Vagina (tissue), 2 donors: ENCODE data around the gene NSUN2. TPM values are rescaled to one million over a fixed set of nuclear protein-coding genes. Genes with fewer than 3 reads are reported as not detected.

ENCODE experiments used
- DNase-seq, 2 donors: peaks; one replicate each; pipeline ENCODE4 v3.0.0-alpha.2; 2017; ENCODE audit errors: extremely low spot score in 2 of 2
- H3K27ac ChIP-seq: fragments of 200-600 bp; sonication (generic); one replicate; pipeline ENCODE4 v1.5.1; 2019
- H3K27me3 ChIP-seq: fragments of 200-600 bp; sonication (generic); one replicate; pipeline ENCODE4 v1.5.1; 2019
- H3K36me3 ChIP-seq, 2 donors: fragments of 200-600 bp; sonication (generic); one replicate each; pipeline ENCODE4 v1.5.1; 2017 to 2019
- H3K4me1 ChIP-seq: fragments of 200-600 bp; sonication (generic); one replicate; pipeline ENCODE4 v1.5.1; 2019
- H3K4me3 ChIP-seq, 2 donors: fragments of 200-600 bp; sonication (generic); 1 replicate in 1 of 2; 2 replicates in 1 of 2; pipeline ENCODE4 v1.5.1; 2016 to 2019
- H3K9me3 ChIP-seq: fragments of 200-600 bp; sonication (generic); one replicate; pipeline ENCODE4 v1.5.1; 2019
- CTCF ChIP-seq, 3 experiments: fragments of 450-650 bp in 2 of 3; fragments of 200-600 bp in 1 of 3; sonication (generic) in 1 of 3; IDR thresholded peaks; one replicate each; pipeline ENCODE4 v1.5.1; 2017 to 2019; ENCODE audit warnings: antibody characterized with exemption in 3 of 3, mild to moderate bottlenecking in 2 of 3, moderate library complexity in 2 of 3
- POLR2A ChIP-seq, 2 donors: fragments of 450-650 bp; IDR thresholded peaks; one replicate each; pipeline ENCODE4 v1.6.1; 2017; ENCODE audit warnings: antibody characterized with exemption in 2 of 2, mild to moderate bottlenecking in 2 of 2, moderate library complexity in 2 of 2
- POLR2AphosphoS5 ChIP-seq, 2 donors: sonication (generic); formaldehyde crosslinking; IDR thresholded peaks; one replicate each; pipeline ENCODE4 v1.9.0; 2017; ENCODE audit warnings: antibody characterized with exemption in 2 of 2, mild to moderate bottlenecking in 2 of 2, low read depth in 1 of 2; ENCODE audit not compliant: insufficient read depth in 1 of 2
- intact Hi-C: fragments of 100-400 bp; cut with DNase I; formaldehyde crosslinking; loops from one replicate; pipeline ENCODE4 v1.15.1; 2023
- total RNA-seq: library from RNA; depleted of rRNA; stranded (reverse); fragments of >200 nt; gene quantifications from one replicate; pipeline ENCODE4 v1.2.3, GENCODE V29; 2016

The NSUN2 gene
- total RNA-seq, 1 donor from 2014 or later, result 43.2 TPM

GRCh38 chr5:6596388-6596787 lies 36.5 kb downstream of the NSUN2 start:
- Histone ChIP-seq H3K4me1 (peaks cover 10% of the 10 kb centered on the region), H3K27me3 (no peaks in the 10 kb centered on the region), H3K9me3 (no peaks in the 10 kb centered on the region), H3K27ac (no peak overlapping the region), H3K36me3 (peaks cover 0 to 34% of the 10 kb centered on the region in 2 donors), H3K4me3 (no peak overlapping the region)
- DNase-seq, result no peak
- TF ChIP-seq POLR2AphosphoS5 (IDR thresholded peaks at IDR 0.05; ENCODE audit: insufficient read depth in 1 of 2, low read depth in 1 of 2) (no peak), CTCF (IDR thresholded peaks at IDR 0.05) (no peak), POLR2A (IDR thresholded peaks at IDR 0.05) (no peak)
- intact Hi-C loops, result no loop called here

GRCh38 chr5:6595405-6595804 lies 37.4 kb downstream of the NSUN2 start:
- H3K4me1 ChIP-seq, result peaks cover 10% of the 10 kb centered on the region
- no peak overlapping the region for H3K4me3 ChIP-seq
- peak in 1 of 2 donors; percentile 62 for DNase-seq
- H3K27ac ChIP-seq, result no peak overlapping the region
- intact Hi-C loops, result no loop called here
- no peaks in the 10 kb centered on the region for H3K27me3 ChIP-seq
- TF ChIP-seq POLR2A (IDR thresholded peaks at IDR 0.05) (no peak), POLR2AphosphoS5 (IDR thresholded peaks at IDR 0.05; ENCODE audit: insufficient read depth in 1 of 2, low read depth in 1 of 2) (no peak), CTCF (IDR thresholded peaks at IDR 0.05) (no peak)
- peaks cover 0 to 25% of the 10 kb centered on the region in 2 donors for H3K36me3 ChIP-seq
- no peaks in the 10 kb centered on the region for H3K9me3 ChIP-seq

GRCh38 chr5:6594066-6594465 lies 38.8 kb downstream of the NSUN2 start:
- peaks cover 10% of the 10 kb centered on the region for H3K4me1 ChIP-seq
- H3K4me3 ChIP-seq, result no peak overlapping the region
- no peaks in the 10 kb centered on the region for H3K9me3 ChIP-seq
- DNase-seq, result peak in 1 of 2 donors; percentile 56
- peaks cover 0 to 16% of the 10 kb centered on the region in 2 donors for H3K36me3 ChIP-seq
- no peak overlapping the region for H3K27ac ChIP-seq
- TF ChIP-seq POLR2A (IDR thresholded peaks at IDR 0.05) (no peak), POLR2AphosphoS5 (IDR thresholded peaks at IDR 0.05; ENCODE audit: insufficient read depth in 1 of 2, low read depth in 1 of 2) (no peak)
- intact Hi-C loops, result no loop called here
- H3K27me3 ChIP-seq, result no peaks in the 10 kb centered on the region

GRCh38 chr5:6593148-6594016 lies 39.5 kb downstream of the NSUN2 start:
- intact Hi-C loops, result no loop called here

GRCh38 chr5:6592601-6593000 lies 40.2 kb downstream of the NSUN2 start:
- Histone ChIP-seq H3K4me3 (no peak overlapping the region), H3K4me1 (peaks cover 10% of the 10 kb centered on the region)
- intact Hi-C loops, result no loop called here

More at GRCh38 chr5:6593148-6594016, 39.5 kb downstream of the NSUN2 start:
- Histone ChIP-seq H3K27me3 (no peaks in the 10 kb centered on the region), H3K27ac (no peak overlapping the region), H3K36me3 (peaks cover 0 to 10% of the 10 kb centered on the region in 2 donors), H3K4me3 (no peak overlapping the region), H3K9me3 (no peaks in the 10 kb centered on the region), H3K4me1 (peaks cover 10% of the 10 kb centered on the region)
- TF ChIP-seq POLR2A (IDR thresholded peaks at IDR 0.05) (no peak), CTCF (IDR thresholded peaks at IDR 0.05) (no peak), POLR2AphosphoS5 (IDR thresholded peaks at IDR 0.05; ENCODE audit: insufficient read depth in 1 of 2, low read depth in 1 of 2) (no peak)
- peak in 1 of 2 donors; percentile 64 for DNase-seq

More at GRCh38 chr5:6592601-6593000, 40.2 kb downstream of the NSUN2 start:
- Histone ChIP-seq H3K9me3 (no peaks in the 10 kb centered on the region), H3K27me3 (no peaks in the 10 kb centered on the region), H3K36me3 (peaks cover 0 to 2% of the 10 kb centered on the region in 2 donors), H3K27ac (no peak overlapping the region)
- TF ChIP-seq CTCF (IDR thresholded peaks at IDR 0.05) (no peak), POLR2AphosphoS5 (IDR thresholded peaks at IDR 0.05; ENCODE audit: insufficient read depth in 1 of 2, low read depth in 1 of 2) (no peak), POLR2A (IDR thresholded peaks at IDR 0.05) (no peak)
- no peak for DNase-seq
